Thyroid gland (tissue), 4 donors: ENCODE data around the gene COCH.

Experiments used
- POLR2A ChIP-seq, 2 donors: fragments of 450-650 bp; IDR thresholded peaks; one replicate each; pipeline ENCODE4 v1.6.1; 2017; ENCODE audit warnings: antibody characterized with exemption in 2 of 2, mild to moderate bottlenecking in 2 of 2, moderate library complexity in 1 of 2
- TF ChIP-seq, protein P1 (sequence below), 6 experiments: fragments of 200-600 bp in 3 of 6; fragments of 450-650 bp in 3 of 6; sonication (generic) in 3 of 6; IDR thresholded peaks; one replicate each; pipeline ENCODE4 v1.5.1; 2016 to 2019; ENCODE audit warnings: antibody characterized with exemption in 6 of 6, mild to moderate bottlenecking in 2 of 6, inconsistent platforms in 1 of 6, moderate library complexity in 1 of 6

DNA sequence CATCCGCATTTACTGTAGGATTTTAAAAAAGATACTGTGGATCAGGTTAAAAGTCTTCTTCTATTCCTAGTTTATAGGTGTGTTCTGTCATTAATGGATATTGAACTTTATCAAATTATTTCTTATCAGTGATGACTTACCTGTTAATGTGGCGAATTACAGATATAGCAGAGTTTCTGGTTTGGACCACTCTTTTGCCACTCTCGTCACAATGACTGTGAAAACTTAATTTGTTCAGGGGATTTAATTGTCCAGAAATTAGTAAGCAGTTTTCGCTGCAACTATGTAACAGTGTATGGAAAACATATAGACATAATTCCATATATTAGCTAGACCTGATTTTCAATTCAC, 14.9 kb downstream of the COCH start:
- TF ChIP-seq, protein P1, sequence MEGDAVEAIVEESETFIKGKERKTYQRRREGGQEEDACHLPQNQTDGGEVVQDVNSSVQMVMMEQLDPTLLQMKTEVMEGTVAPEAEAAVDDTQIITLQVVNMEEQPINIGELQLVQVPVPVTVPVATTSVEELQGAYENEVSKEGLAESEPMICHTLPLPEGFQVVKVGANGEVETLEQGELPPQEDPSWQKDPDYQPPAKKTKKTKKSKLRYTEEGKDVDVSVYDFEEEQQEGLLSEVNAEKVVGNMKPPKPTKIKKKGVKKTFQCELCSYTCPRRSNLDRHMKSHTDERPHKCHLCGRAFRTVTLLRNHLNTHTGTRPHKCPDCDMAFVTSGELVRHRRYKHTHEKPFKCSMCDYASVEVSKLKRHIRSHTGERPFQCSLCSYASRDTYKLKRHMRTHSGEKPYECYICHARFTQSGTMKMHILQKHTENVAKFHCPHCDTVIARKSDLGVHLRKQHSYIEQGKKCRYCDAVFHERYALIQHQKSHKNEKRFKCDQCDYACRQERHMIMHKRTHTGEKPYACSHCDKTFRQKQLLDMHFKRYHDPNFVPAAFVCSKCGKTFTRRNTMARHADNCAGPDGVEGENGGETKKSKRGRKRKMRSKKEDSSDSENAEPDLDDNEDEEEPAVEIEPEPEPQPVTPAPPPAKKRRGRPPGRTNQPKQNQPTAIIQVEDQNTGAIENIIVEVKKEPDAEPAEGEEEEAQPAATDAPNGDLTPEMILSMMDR (IDR thresholded peaks at IDR 0.05), result no peak
- no peak for TF ChIP-seq POLR2A (IDR thresholded peaks at IDR 0.05)
